SU-DHL-6 (cell line): ENCODE data around the gene MRPL36.

ENCODE experiments used
- EZH2phosphoT487 ChIP-seq: fragments of 200-600 bp; sonication (generic), shearing (Covaris generic); conservative IDR thresholded peaks from 2 replicates; pipeline ENCODE4 v1.6.1; 2018; ENCODE audit warnings: mild to moderate bottlenecking, antibody characterized with exemption, low read length, moderate library complexity, mixed read lengths
- TF ChIP-seq, protein P1 (sequence below): fragments of 200-600 bp; sonication (generic); IDR thresholded peaks from one replicate; pipeline ENCODE4 v1.5.1; 2017; ENCODE audit warnings: antibody characterized with exemption, mild to moderate bottlenecking, low read length, moderate library complexity; ENCODE audit not compliant: insufficient read depth, poor library complexity, severe bottlenecking

DNA sequence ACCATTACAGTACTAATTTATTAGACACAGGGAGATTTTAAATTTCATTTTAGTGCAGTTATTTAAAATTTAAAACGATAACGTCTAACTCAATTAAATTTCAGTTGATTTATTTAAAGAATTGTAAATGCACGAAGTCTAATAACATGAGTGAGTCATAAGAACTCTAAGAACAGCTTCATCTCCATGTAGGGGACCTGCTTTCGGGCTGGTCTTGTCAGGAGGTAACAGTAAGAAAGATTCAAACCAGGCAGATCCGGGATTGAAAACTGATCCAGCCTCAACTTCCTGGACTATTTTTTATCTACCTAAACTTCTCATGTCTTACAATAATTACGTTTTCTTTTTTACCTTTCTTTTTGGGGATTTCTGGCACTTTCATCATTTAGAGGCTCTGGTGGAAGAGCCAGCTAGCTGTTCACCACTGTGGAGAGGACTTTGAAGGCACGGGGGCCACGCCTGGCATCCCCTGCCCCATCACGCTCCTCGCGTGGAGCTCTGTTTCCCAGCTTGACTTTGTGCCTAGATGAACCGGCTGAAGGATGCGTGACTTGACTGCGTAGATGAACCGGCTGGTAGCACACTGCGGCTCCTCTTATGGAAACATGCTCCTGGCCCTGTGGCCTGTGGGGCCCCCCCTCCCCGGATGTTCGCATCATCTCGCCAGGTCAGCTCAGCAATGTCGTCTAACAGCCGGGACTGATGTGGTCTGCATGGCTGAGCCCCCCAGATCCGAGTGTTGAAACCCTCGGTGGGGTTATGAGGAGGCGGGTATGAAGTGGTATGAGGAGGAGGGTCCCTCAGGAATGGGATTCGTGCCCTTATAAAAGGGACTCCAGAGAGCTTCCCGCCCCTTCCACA lies 27.6 kb upstream of the MRPL36 start:
- TF ChIP-seq, protein P1, sequence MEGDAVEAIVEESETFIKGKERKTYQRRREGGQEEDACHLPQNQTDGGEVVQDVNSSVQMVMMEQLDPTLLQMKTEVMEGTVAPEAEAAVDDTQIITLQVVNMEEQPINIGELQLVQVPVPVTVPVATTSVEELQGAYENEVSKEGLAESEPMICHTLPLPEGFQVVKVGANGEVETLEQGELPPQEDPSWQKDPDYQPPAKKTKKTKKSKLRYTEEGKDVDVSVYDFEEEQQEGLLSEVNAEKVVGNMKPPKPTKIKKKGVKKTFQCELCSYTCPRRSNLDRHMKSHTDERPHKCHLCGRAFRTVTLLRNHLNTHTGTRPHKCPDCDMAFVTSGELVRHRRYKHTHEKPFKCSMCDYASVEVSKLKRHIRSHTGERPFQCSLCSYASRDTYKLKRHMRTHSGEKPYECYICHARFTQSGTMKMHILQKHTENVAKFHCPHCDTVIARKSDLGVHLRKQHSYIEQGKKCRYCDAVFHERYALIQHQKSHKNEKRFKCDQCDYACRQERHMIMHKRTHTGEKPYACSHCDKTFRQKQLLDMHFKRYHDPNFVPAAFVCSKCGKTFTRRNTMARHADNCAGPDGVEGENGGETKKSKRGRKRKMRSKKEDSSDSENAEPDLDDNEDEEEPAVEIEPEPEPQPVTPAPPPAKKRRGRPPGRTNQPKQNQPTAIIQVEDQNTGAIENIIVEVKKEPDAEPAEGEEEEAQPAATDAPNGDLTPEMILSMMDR: no peak
- TF ChIP-seq EZH2phosphoT487: no peak
